ENCODE results near the gene BLOC1S4.
"Not testable (repeated sequence)": the region's sequence is repeated elsewhere in the genome, so short reads cannot be mapped to it uniquely, and the experiment has no call there.

Gene BLOC1S4

DNA sequence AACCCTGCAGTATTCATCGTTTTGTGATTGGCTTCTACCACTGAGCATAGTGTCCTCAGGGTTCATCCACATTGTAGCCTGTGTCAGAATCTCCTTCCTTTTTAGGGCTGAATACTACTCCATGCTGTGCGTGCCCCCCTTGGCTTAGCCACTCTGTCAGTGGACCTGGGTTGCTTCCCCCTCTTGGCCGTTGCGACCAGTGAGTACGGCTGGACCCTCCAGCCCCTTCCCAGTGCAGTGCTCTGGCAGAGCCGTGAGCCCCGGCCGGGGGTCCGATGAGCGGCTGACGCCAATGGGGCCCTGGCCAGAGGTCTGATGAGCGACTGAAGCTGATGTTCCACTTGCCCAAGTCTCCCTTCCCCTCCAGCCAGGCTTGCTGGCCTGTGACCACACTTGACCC is 6.9 kb downstream of the BLOC1S4 start:
- H3K79me1 ChIP-seq (replicated peaks; ENCODE audit: low read length, poor library complexity, severe bottlenecking), result peaks cover 2% of the 10 kb centered on the region
- peaks cover 26% of the 10 kb centered on the region for H3K4me1 ChIP-seq (ENCODE audit: control insufficient read depth, insufficient read depth, low read depth, low read length)
- WGBS, result 92% methylated on average over 12 of the region's 12 CpGs
- no peaks in the 10 kb centered on the region for H3K27me3 ChIP-seq (ENCODE audit: control insufficient read depth in 1 of 2, insufficient read depth in 1 of 2, low read length in 2 of 2)
- H4K91ac ChIP-seq (ENCODE audit: low read length), result no peak overlapping the region
- peaks cover 0 to 3% of the 10 kb centered on the region in 2 experiments for H3K36me3 ChIP-seq (ENCODE audit: control insufficient read depth in 1 of 2, insufficient read depth in 2 of 2, low read depth in 1 of 2, low read length in 2 of 2)
- no peak overlapping the region for H2BK120ac ChIP-seq (ENCODE audit: low read depth, low read length)
- H3K23ac ChIP-seq (ENCODE audit: low read length in 2 of 2), result no peak overlapping the region
- no peak overlapping the region for H3K27ac ChIP-seq (ENCODE audit: low read length, poor library complexity, severe bottlenecking)
- no peaks in the 10 kb centered on the region for H3K9me3 ChIP-seq (ENCODE audit: control insufficient read depth, low read length)
- H2AK5ac ChIP-seq (ENCODE audit: low read length, severe bottlenecking), result no peak overlapping the region
- no peak overlapping the region for H2BK12ac ChIP-seq (ENCODE audit: low read length in 2 of 2)
- no peak overlapping the region for H2BK5ac ChIP-seq (ENCODE audit: low read depth, low read length, poor library complexity, severe bottlenecking)
- H2AFZ ChIP-seq (ENCODE audit: low read depth, low read length), result no peak overlapping the region
- no peak overlapping the region for H3K14ac ChIP-seq (ENCODE audit: low read length in 2 of 2)
- DNase-seq, result no peak
- H3K4ac ChIP-seq (ENCODE audit: low read depth in 1 of 2, low read length in 2 of 2), result no peak overlapping the region
- no peak overlapping the region for H4K8ac ChIP-seq (ENCODE audit: low read length)
- H3K4me3 ChIP-seq (ENCODE audit: insufficient read depth in 1 of 2, low read depth in 1 of 2, low read length in 2 of 2), result no peak overlapping the region
- no peak overlapping the region for H3K9ac ChIP-seq (ENCODE audit: low read length)
- H2BK15ac ChIP-seq (ENCODE audit: low read depth, poor library complexity, severe bottlenecking), result peak overlapping the region; percentile 4
- no peak overlapping the region for H3K18ac ChIP-seq (ENCODE audit: low read depth in 1 of 2, low read length in 2 of 2)
- no peak overlapping the region for H3K4me2 ChIP-seq (ENCODE audit: low read length, poor library complexity, severe bottlenecking)

DNA sequence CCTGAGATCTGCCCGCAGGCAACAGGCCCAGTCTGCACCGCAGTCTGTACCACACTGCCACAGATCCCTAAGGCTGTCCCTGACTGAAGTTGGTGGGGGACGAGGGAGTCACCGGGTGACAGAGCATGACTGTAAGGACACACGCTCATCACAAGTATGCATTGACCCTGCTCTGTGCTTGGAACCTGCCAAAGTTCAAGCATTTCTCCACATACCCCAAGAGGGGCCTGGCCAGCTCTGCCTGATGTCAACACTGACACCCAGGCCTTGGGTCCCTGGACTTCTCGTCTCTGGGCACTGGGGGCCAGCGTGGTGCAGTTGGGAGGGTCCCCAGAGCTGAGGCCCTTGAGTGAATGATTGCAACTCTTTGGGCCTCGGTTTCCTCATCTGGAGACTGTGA is 7.9 kb downstream of the BLOC1S4 start:
- Histone ChIP-seq H3K79me1 (replicated peaks; ENCODE audit: low read length, poor library complexity, severe bottlenecking) (peaks cover under 1% of the 10 kb centered on the region), H2BK5ac (ENCODE audit: low read depth, low read length, poor library complexity, severe bottlenecking) (no peak overlapping the region), H3K4me2 (ENCODE audit: low read length, poor library complexity, severe bottlenecking) (no peak overlapping the region), H3K36me3 (ENCODE audit: control insufficient read depth in 1 of 2, insufficient read depth in 2 of 2, low read depth in 1 of 2, low read length in 2 of 2) (no peaks in the 10 kb centered on the region), H2BK15ac (ENCODE audit: low read depth, poor library complexity, severe bottlenecking) (no peak overlapping the region), H3K4me1 (ENCODE audit: control insufficient read depth, insufficient read depth, low read depth, low read length) (peaks cover 26% of the 10 kb centered on the region), H3K27ac (ENCODE audit: low read length, poor library complexity, severe bottlenecking) (no peak overlapping the region), H2BK12ac (ENCODE audit: low read length in 2 of 2) (no peak overlapping the region), H3K23ac (ENCODE audit: low read length in 2 of 2) (no peak overlapping the region), H3K14ac (ENCODE audit: low read length in 2 of 2) (no peak overlapping the region), H3K9me3 (ENCODE audit: control insufficient read depth, low read length) (no peaks in the 10 kb centered on the region), H2AFZ (ENCODE audit: low read depth, low read length) (no peak overlapping the region), H3K9ac (ENCODE audit: low read length) (no peak overlapping the region), H4K8ac (ENCODE audit: low read length) (no peak overlapping the region), H3K4ac (ENCODE audit: low read depth in 1 of 2, low read length in 2 of 2) (no peak overlapping the region), H3K4me3 (ENCODE audit: insufficient read depth in 1 of 2, low read depth in 1 of 2, low read length in 2 of 2) (no peak overlapping the region), H2BK120ac (ENCODE audit: low read depth, low read length) (no peak overlapping the region), H4K91ac (ENCODE audit: low read length) (no peak overlapping the region), H3K18ac (ENCODE audit: low read depth in 1 of 2, low read length in 2 of 2) (no peak overlapping the region), H3K27me3 (ENCODE audit: control insufficient read depth in 1 of 2, insufficient read depth in 1 of 2, low read length in 2 of 2) (no peaks in the 10 kb centered on the region), H2AK5ac (ENCODE audit: low read length, severe bottlenecking) (no peak overlapping the region)
- no peak for DNase-seq
- 90% methylated on average over 8 of the region's 8 CpGs for WGBS

DNA sequence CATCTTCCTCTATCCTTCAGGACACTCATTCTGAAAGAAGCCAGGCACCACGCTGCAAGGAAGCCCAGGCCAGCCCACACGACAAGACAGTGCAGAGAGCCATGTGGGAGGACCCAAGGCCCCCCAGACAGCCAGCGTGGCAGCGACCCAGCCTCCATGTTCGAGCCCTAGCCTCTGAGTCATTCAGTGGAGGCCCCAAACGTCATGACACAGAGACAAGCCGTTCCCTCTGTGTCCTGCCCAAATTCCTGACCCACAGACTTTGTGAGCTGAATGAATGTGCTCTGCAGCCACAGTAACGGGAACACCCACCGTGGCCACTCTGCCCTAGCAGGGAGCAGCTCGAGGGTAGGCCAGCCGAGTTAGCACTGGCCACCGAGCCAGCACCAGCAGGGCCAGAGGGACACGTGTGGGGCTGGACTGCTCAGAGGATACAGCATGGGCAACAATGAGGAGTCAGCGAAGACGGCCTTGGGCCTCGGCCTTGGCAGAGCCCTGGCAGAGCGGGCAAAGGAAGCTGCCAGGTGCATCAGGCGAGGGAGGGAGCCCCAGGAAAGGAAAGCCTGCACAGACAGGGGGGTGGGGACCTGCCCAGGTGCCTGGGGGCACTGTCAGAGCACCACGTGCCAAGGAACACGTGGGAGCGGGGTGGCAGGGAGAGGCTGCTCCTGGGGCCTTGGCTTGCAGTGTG is 8.6 kb downstream of the BLOC1S4 start:
- no peaks in the 10 kb centered on the region for H3K36me3 ChIP-seq (ENCODE audit: control insufficient read depth in 1 of 2, insufficient read depth in 2 of 2, low read depth in 1 of 2, low read length in 2 of 2)
- H3K18ac ChIP-seq (ENCODE audit: low read depth in 1 of 2, low read length in 2 of 2), result peak overlapping the region; percentile 50 to 61
- H2BK5ac ChIP-seq (ENCODE audit: low read depth, low read length, poor library complexity, severe bottlenecking), result no peak overlapping the region
- H3K9ac ChIP-seq (ENCODE audit: low read length), result peak overlapping the region; percentile 26
- WGBS, result 78% methylated on average over 21 of the region's 21 CpGs
- H2BK120ac ChIP-seq (ENCODE audit: low read depth, low read length), result no peak overlapping the region
- no peaks in the 10 kb centered on the region for H3K9me3 ChIP-seq (ENCODE audit: control insufficient read depth, low read length)
- no peak overlapping the region for H2AK5ac ChIP-seq (ENCODE audit: low read length, severe bottlenecking)
- no peak overlapping the region for H2BK15ac ChIP-seq (ENCODE audit: low read depth, poor library complexity, severe bottlenecking)
- no peak overlapping the region for H3K4me2 ChIP-seq (ENCODE audit: low read length, poor library complexity, severe bottlenecking)
- peak overlapping the region in 1 of 2 experiments; percentile 90 for H3K14ac ChIP-seq (ENCODE audit: low read length in 2 of 2)
- H3K79me1 ChIP-seq (replicated peaks; ENCODE audit: low read length, poor library complexity, severe bottlenecking), result no peaks in the 10 kb centered on the region
- peak overlapping the region; percentile 77 for H4K91ac ChIP-seq (ENCODE audit: low read length)
- peak overlapping the region in 1 of 2 experiments; percentile 82 for H2BK12ac ChIP-seq (ENCODE audit: low read length in 2 of 2)
- H3K4me1 ChIP-seq (ENCODE audit: control insufficient read depth, insufficient read depth, low read depth, low read length), result peaks cover 26% of the 10 kb centered on the region
- H3K27ac ChIP-seq (ENCODE audit: low read length, poor library complexity, severe bottlenecking), result no peak overlapping the region
- DNase-seq, result peak; percentile 63
- H3K23ac ChIP-seq (ENCODE audit: low read length in 2 of 2), result no peak overlapping the region
- H3K4ac ChIP-seq (ENCODE audit: low read depth in 1 of 2, low read length in 2 of 2), result peak overlapping the region in 1 of 2 experiments; percentile 32
- no peak overlapping the region for H2AFZ ChIP-seq (ENCODE audit: low read depth, low read length)
- no peak overlapping the region for H3K4me3 ChIP-seq (ENCODE audit: insufficient read depth in 1 of 2, low read depth in 1 of 2, low read length in 2 of 2)
- peak overlapping the region; percentile 52 for H4K8ac ChIP-seq (ENCODE audit: low read length)
- H3K27me3 ChIP-seq (ENCODE audit: control insufficient read depth in 1 of 2, insufficient read depth in 1 of 2, low read length in 2 of 2), result no peaks in the 10 kb centered on the region

DNA sequence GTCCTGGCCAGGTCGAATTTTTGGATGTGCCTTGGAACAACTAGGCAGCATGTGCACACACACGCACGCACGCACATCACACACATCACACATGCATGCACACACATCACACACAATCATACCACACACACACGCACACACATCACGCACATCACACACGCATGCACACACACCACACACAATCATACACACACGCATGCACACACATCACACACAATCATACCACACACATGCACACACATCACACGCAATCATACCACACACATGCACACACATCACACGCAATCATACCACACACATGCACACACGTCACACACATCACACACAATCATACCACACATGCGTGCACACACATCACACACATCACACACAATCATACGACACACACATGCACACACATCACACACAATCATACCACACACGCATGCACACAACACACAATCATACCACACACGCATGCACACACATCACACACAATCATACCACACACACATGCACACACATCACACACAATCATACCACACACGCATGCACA is 9.5 kb downstream of the BLOC1S4 start:
- H3K9ac ChIP-seq (ENCODE audit: low read length); H2AK5ac ChIP-seq (ENCODE audit: low read length, severe bottlenecking); H2BK15ac ChIP-seq (ENCODE audit: low read depth, poor library complexity, severe bottlenecking); H3K79me1 ChIP-seq (replicated peaks; ENCODE audit: low read length, poor library complexity, severe bottlenecking); H2AFZ ChIP-seq (ENCODE audit: low read depth, low read length); DNase-seq; H3K4ac ChIP-seq (ENCODE audit: low read depth in 1 of 2, low read length in 2 of 2); H3K27ac ChIP-seq (ENCODE audit: low read length, poor library complexity, severe bottlenecking); H3K4me2 ChIP-seq (ENCODE audit: low read length, poor library complexity, severe bottlenecking); H2BK5ac ChIP-seq (ENCODE audit: low read depth, low read length, poor library complexity, severe bottlenecking); H2BK120ac ChIP-seq (ENCODE audit: low read depth, low read length); H3K36me3 ChIP-seq (ENCODE audit: control insufficient read depth in 1 of 2, insufficient read depth in 2 of 2, low read depth in 1 of 2, low read length in 2 of 2); H3K27me3 ChIP-seq (ENCODE audit: control insufficient read depth in 1 of 2, insufficient read depth in 1 of 2, low read length in 2 of 2); H3K9me3 ChIP-seq (ENCODE audit: control insufficient read depth, low read length): not testable (repeated sequence)
- peak overlapping the region in 1 of 2 experiments; percentile 23 for H3K23ac ChIP-seq (ENCODE audit: low read length in 2 of 2)
- H3K18ac ChIP-seq (ENCODE audit: low read depth in 1 of 2, low read length in 2 of 2), result peak overlapping the region in 1 of 2 experiments; percentile 38
- H3K4me3 ChIP-seq (ENCODE audit: insufficient read depth in 1 of 2, low read depth in 1 of 2, low read length in 2 of 2), result peak overlapping the region in 1 of 2 experiments; percentile 8
- H4K8ac ChIP-seq (ENCODE audit: low read length), result peak overlapping the region; percentile 36
- peak overlapping the region in 1 of 2 experiments; percentile 49 for H2BK12ac ChIP-seq (ENCODE audit: low read length in 2 of 2)
- H3K14ac ChIP-seq (ENCODE audit: low read length in 2 of 2), result peak overlapping the region in 1 of 2 experiments; percentile 98
- 95% methylated on average over 15 of the region's 16 CpGs for WGBS
- peaks cover 24% of the 10 kb centered on the region for H3K4me1 ChIP-seq (ENCODE audit: control insufficient read depth, insufficient read depth, low read depth, low read length)
- H4K91ac ChIP-seq (ENCODE audit: low read length), result peak overlapping the region; percentile 54

Data from mesenchymal stem cell (in vitro differentiated cells and primary cell).